Large intestine (tissue), 3 donors: ENCODE data around the gene WEE1. TPM values are rescaled to one million over a fixed set of nuclear protein-coding genes. Genes with fewer than 3 reads are reported as not detected.
"Not testable (repeated sequence)": the region's sequence is repeated elsewhere in the genome, so short reads cannot be mapped to it uniquely, and the experiment has no call there.

Source experiments
- DNase-seq, 2 donors: peaks; one replicate each; pipeline versions ENCODE4 v3.0.0 to v3.0.0-alpha.2; 2013
- H3K27ac ChIP-seq: one replicate; pipeline ENCODE4 v1.5.1; 2013; ENCODE audit warnings: low read length
- H3K27me3 ChIP-seq: 2 replicates; pipeline ENCODE4 v1.6.1; 2013; ENCODE audit warnings: low read length; ENCODE audit not compliant: control insufficient read depth, insufficient read depth
- H3K36me3 ChIP-seq: 2 replicates; pipeline ENCODE4 v1.6.1; 2013; ENCODE audit warnings: low read length; ENCODE audit not compliant: control insufficient read depth, insufficient read depth
- H3K4me1 ChIP-seq: one replicate; pipeline ENCODE4 v1.6.1; 2013; ENCODE audit warnings: low read length; ENCODE audit not compliant: control insufficient read depth, insufficient read depth
- H3K4me3 ChIP-seq: one replicate; pipeline ENCODE4 v1.5.1; 2013; ENCODE audit warnings: low read length
- H3K9me3 ChIP-seq: one replicate; pipeline ENCODE4 v1.6.1; 2013; ENCODE audit warnings: mild to moderate bottlenecking, low read depth, low read length, moderate library complexity; ENCODE audit not compliant: control insufficient read depth
- WGBS: methylation state at CpG from one replicate; pipeline ENCODE4 v1.1.5; 2013; ENCODE audit warnings: low lambda C conversion rate; ENCODE audit not compliant: insufficient coverage; 5-methylcytosine and 5-hydroxymethylcytosine counted together
- polyA plus RNA-seq: library from polyadenylated mRNA; unstranded; fragments of 120-200 nt; gene quantifications from one replicate; pipeline ENCODE4 v1.2.1, GENCODE V29; 2013

Gene WEE1
- polyA plus RNA-seq, 1 donor: 68.9 TPM

DNA sequence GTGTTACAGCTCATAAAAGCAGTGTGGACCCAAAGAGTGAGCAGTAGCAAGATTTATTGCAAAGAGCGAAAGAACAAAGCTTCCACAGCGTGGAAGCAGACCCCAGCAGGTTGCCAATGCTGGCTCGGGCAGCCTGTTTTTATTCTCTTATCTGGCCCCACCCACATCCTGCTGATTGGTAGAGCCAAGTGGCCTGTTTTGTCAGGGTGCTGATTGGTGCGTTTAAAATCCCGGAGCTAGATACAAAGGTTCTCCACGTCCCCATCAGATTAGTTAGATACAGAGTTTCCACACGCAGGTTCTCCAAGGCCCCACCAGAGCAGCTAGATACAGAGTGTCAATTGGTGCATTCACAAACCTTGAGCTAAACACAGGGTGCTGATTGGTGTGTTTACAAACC lies 48.9 kb downstream of the WEE1 start:
- H3K4me1 ChIP-seq, H3K4me3 ChIP-seq, DNase-seq, H3K36me3 ChIP-seq, H3K27me3 ChIP-seq, H3K9me3 ChIP-seq, H3K27ac ChIP-seq: not testable (repeated sequence)
- WGBS: no CpG with 5 or more reads among the region's 7 CpGs

DNA sequence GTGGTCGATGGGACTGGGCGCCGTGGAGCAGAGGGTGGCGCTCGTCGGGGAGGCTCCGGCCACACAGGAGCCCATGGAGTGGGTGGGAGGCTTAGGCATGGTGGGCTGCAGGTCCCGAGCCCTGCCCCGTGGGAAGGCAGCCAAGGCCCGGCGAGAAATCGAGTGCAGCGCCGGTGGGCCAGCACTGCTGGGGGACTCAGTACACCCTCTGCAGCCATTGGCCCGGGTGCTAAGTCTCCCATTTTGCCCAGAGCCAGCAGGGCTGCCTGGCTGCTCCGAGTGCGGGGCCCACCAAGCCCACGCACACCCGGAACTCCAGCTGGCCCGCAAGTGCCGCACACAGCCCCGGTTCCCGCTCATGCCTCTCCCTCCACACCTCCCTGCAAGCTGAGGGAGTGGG lies 49.6 kb downstream of the WEE1 start:
- not testable (repeated sequence) for H3K4me3 ChIP-seq, DNase-seq, H3K27me3 ChIP-seq, H3K27ac ChIP-seq, H3K36me3 ChIP-seq, H3K4me1 ChIP-seq, H3K9me3 ChIP-seq
- WGBS: no CpG with 5 or more reads among the region's 23 CpGs

DNA sequence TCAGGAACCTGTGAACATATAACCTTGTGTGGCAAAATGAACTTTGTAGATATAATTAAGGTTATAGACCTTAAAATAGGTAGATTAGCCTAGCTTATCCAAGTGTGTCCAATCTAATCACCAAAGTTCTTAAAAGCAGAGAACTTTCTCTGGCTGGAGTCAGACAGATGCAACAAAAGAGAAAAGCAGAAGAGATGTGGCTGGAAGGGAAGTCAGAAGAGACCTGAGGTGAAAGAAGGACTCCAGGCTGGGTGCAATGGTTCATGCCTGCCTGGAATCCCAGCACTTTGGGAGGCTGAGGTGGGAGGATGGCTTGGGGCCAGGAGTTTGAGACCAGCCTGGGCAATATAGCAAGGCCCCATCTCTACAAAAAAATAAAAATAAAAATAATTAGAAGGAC lies 51.0 kb downstream of the WEE1 start:
- H3K36me3 ChIP-seq: no peaks in the 10 kb centered on the region
- H3K27ac ChIP-seq: no peak overlapping the region
- H3K4me3 ChIP-seq: no peak overlapping the region

DNA sequence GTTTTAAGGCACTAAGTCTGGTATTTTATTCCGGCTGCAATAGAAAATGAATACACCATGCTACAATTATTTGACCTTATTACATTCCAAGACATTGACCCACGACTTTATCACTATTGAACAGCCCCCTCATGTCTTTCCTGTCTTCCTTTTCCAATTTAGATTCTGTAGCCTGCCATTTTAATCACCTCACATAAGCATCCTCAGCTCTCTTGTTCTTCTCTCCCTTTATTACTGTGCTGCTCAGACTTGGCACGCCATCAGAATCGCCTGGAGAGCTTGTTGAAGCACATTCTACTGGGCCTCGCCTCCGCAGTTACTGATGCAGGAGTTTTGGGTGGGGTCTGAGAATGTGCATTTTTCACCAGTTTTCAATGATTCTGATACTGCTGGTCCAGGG lies 51.7 kb downstream of the WEE1 start:
- peaks cover 5% of the 10 kb centered on the region for H3K9me3 ChIP-seq
- DNase-seq: no peak
- no peak overlapping the region for H3K4me3 ChIP-seq
- H3K36me3 ChIP-seq: no peaks in the 10 kb centered on the region
- no peaks in the 10 kb centered on the region for H3K4me1 ChIP-seq
- 100% methylated on average over 2 of the region's 6 CpGs for WGBS
- no peaks in the 10 kb centered on the region for H3K27me3 ChIP-seq
- no peak overlapping the region for H3K27ac ChIP-seq

More for the DNA sequence above, 51.0 kb downstream of the WEE1 start:
- Histone ChIP-seq H3K27me3 (no peaks in the 10 kb centered on the region), H3K9me3 (peaks cover 5% of the 10 kb centered on the region), H3K4me1 (no peaks in the 10 kb centered on the region)
- DNase-seq: no peak

DNA sequence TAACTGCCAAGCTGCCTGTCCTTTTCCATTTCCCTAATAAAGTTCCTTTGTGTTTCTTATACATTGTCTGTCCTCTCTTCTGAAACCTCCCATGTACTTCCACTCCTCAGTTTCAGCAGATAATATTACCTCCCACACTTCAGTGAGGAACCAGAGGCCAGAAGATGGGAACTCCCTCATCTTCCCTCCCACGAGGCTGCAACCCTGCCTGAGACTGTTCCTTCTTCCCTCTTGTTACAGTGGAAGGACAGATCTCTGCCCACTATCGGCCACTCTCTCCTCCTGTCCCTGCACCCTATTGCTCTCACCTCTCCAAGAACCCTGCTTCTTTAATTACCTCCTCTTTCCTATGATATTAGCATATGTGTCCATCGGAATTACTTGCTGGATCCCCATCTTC lies 52.3 kb downstream of the WEE1 start:
- H3K36me3 ChIP-seq: no peaks in the 10 kb centered on the region
- H3K9me3 ChIP-seq: peaks cover 5% of the 10 kb centered on the region
- H3K27ac ChIP-seq: no peak overlapping the region
- H3K4me3 ChIP-seq: no peak overlapping the region
- no peak for DNase-seq
- WGBS: 83% methylated on average over 1 of the region's 3 CpGs
- H3K27me3 ChIP-seq: no peaks in the 10 kb centered on the region
- H3K4me1 ChIP-seq: no peaks in the 10 kb centered on the region

DNA sequence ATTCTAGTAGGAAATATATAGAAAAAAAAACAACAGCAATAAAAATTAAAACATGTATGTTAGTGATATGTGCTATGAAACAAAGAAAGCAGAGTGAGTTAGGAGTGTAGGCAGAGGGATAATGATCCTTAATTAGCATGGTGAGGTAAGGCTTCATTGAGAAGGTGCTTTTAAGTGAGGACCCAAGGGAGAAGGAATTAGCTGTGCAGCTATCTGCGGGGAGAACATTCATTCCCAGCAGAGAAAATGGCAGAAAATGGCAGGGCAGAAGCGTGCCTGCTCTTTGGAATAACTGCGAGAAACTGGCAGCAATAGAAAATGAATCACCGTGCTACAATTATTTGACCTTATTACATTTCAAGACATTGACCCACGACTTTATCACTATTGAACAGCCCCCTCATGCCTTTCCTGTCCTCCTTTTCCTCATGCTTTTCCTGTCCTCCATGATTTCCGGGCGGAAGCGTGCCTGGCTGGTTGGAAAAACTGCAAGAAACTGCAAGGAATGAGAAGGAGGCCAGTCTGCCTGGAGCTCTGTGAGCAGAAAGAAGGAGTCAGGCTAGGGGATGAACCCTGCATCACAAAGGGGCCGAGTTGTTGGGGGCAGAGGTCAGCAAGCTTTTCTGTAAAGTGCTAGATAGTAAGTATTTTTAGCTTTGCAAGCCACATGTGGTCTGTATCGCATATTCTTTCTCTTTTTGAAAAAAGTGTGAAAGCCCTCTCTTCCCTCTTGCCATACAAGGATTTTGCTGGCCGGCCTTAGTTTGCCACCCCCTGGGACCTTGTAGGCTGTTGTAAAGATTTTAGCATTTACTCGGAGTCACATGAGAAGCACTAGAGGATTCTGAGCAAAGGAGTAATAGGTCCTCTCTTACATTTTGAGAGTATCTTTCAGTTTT lies 53.3 kb downstream of the WEE1 start:
- no peak for DNase-seq
- no peak overlapping the region for H3K27ac ChIP-seq
- 71% methylated on average over 4 of the region's 12 CpGs for whole genome bisulfite sequencing

DNA sequence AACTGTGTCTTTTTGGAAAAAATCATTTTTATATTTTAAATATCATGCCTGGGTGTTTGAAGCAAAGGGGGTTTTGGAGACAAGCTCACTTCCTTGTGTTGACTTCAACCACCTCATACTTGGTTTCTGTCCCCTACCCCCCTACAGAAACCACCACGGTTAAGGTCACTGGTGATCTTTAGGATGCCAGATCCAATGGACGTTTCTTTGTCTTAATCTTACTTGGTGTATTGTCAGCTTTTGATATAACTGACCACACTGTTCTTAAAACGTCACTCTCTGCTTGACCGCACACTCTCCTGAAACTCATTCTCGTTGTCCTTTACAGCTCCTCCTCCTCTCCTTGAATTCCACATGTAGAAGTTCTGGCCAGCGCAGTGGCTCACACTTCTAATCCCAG lies 55.6 kb downstream of the WEE1 start:
- Histone ChIP-seq H3K27me3 (no peaks in the 10 kb centered on the region), H3K9me3 (no peaks in the 10 kb centered on the region), H3K4me1 (no peaks in the 10 kb centered on the region), H3K27ac (no peak overlapping the region), H3K36me3 (no peaks in the 10 kb centered on the region), H3K4me3 (no peak overlapping the region)
- WGBS: 83% methylated on average over 2 of the region's 6 CpGs
- no peak for DNase-seq

More for the DNA sequence above, 53.3 kb downstream of the WEE1 start:
- H3K9me3 ChIP-seq: peaks cover 5% of the 10 kb centered on the region
- H3K4me1 ChIP-seq: no peaks in the 10 kb centered on the region
- no peak overlapping the region for H3K4me3 ChIP-seq
- no peaks in the 10 kb centered on the region for H3K36me3 ChIP-seq
- no peaks in the 10 kb centered on the region for H3K27me3 ChIP-seq

DNA sequence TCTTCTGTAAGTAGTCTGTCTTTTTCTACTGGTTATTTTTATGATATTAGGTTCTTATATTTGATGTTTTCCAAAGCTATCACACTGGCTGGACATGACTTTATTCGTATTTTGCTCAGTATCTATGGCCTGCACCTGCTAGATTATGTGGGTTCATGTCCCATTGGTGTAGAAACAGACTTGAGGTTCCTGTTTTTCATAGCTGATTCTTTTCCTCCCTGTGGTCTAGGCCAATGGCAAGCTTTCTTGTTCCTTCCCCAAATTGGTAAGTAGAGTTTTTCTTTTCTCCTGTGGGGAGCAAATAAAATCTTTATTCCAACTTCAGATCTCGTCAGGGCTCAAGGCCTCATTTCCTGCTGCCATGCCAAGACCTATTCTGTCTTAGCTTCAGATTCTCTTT lies 60.2 kb downstream of the WEE1 start:
- no peaks in the 10 kb centered on the region for H3K9me3 ChIP-seq
- no peaks in the 10 kb centered on the region for H3K27me3 ChIP-seq
- no peak overlapping the region for H3K27ac ChIP-seq
- WGBS: 100% methylated on average over 1 of the region's 2 CpGs
- no peaks in the 10 kb centered on the region for H3K36me3 ChIP-seq
- no peak for DNase-seq
- no peak overlapping the region for H3K4me3 ChIP-seq
- no peaks in the 10 kb centered on the region for H3K4me1 ChIP-seq

DNA sequence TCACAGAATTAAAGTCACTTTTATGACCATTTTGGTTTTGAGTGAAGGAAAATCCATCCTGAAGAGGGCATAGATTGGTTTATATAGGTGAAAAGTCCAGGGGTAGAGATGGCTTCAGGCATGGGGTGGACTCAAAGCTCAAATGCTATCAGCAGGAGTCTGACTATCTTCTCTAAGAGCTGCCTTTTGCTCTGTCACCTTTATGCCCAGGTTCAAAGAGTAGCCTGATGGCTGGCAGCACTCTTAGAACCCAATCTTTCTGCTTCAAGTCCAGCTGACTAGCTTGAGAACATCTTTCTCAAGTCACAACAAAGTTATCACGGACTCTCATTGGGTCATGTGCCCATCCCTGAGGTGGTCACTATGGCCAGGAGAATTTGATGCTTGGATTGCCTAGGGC lies 63.2 kb downstream of the WEE1 start:
- Histone ChIP-seq H3K27ac (no peak overlapping the region), H3K4me3 (no peak overlapping the region), H3K4me1 (peaks cover 12% of the 10 kb centered on the region), H3K36me3 (no peaks in the 10 kb centered on the region), H3K27me3 (no peaks in the 10 kb centered on the region), H3K9me3 (no peaks in the 10 kb centered on the region)
- peak; percentile 54 to 59 for DNase-seq
- WGBS: no CpG with 5 or more reads among the region's 1 CpG

DNA sequence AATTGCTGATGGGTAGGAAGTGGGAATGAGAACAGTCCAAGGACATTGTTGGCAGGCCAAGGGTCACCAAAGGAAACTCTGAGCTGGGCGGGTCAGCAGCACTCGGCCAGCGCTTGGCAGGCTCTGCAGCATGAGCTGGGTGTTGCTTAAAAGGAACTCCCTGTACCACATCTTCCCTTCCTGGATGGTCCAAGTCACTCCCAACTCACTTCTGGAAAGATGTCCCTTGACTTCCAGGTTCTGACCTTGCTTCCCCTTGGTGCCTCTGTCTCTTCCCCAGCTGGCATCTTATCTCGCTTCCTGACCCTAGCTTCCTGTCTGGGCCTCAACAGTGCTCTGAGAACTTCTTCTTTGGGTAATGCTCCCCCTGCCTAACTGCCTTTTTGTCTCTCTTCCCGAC lies 65.6 kb downstream of the WEE1 start:
- H3K4me3 ChIP-seq: no peak overlapping the region
- no peaks in the 10 kb centered on the region for H3K9me3 ChIP-seq
- DNase-seq: peak in 1 of 2 donors; percentile 65
- H3K27ac ChIP-seq: peak overlapping the region; percentile 32
- H3K36me3 ChIP-seq: no peaks in the 10 kb centered on the region
- peaks cover 17% of the 10 kb centered on the region for H3K4me1 ChIP-seq
- 80% methylated on average over 1 of the region's 5 CpGs for WGBS
- no peaks in the 10 kb centered on the region for H3K27me3 ChIP-seq
